ENCODE measurements around the gene LRMDA.

DNA sequence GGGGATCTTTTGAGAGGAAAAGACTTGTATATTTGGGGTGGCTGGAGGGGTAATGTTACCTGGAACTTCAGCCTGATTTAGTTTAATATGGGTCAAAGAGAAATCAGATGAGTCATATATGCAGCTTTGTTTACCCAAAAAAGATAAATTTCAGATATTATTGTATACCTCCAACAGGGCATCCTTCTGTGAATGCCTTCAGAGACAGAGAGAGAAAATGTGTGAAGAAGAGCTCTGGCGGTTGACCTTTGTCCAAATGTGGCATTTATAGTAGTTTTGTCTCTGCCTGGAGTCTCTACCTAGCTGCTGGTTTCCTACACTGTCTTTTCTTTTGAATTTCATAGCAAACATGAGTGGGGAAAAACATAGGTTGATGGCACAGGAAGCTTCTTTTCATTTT lies 21.6 kb downstream of the LRMDA start:
- TF ChIP-seq CTCF (IDR thresholded peaks at IDR 0.05; ENCODE audit: insufficient read depth, low read length, poor library complexity, severe bottlenecking) (no peak), EZH2phosphoT487 (conservative IDR thresholded peaks at IDR 0.05; ENCODE audit: low read length) (no peak)

Data from SU-DHL-6 (cell line).